ENCODE data around the gene FAM43B. TPM values are rescaled to one million over a fixed set of nuclear protein-coding genes. Genes with fewer than 3 reads are reported as not detected.

Gene FAM43B
- total and polyA plus RNA-seq, 2 donors (not counting 1 experiment from before 2014, with no cell fraction given): not detected

GRCh38 chr1:20602851-20603450 lies 50.6 kb downstream of the FAM43B start:
- ATAC-seq (ENCODE audit: low read depth) (no peak), DNase-seq (no peak)
- no peaks in the 10 kb centered on the region for H4K20me1 ChIP-seq (ENCODE audit: control insufficient read depth, insufficient read depth, low read length, poor library complexity, severe bottlenecking)
- H3K4me3 ChIP-seq (ENCODE audit: control extremely low read depth in 1 of 5, extremely low read depth in 1 of 5, insufficient read depth in 1 of 5, low read depth in 2 of 5, low read length in 4 of 5): no peak overlapping the region
- ChIA-PET POLR2A (no interaction called here), CTCF (no interaction called here)
- H3K9me3 ChIP-seq (ENCODE audit: control extremely low read depth in 1 of 3, control insufficient read depth in 2 of 3, insufficient read depth in 1 of 3, low read length in 2 of 3): no peaks in the 10 kb centered on the region
- no peaks in the 10 kb centered on the region for H3K4me1 ChIP-seq (ENCODE audit: control insufficient read depth in 2 of 2, insufficient read depth in 2 of 2, low read length in 2 of 2)
- no peak overlapping the region for H2AFZ ChIP-seq (ENCODE audit: insufficient read depth, low read depth, low read length, poor library complexity, severe bottlenecking)
- H3K27ac Mint-ChIP-seq: no peak overlapping the region
- peaks cover 22% of the 10 kb centered on the region for H3K27me3 Mint-ChIP-seq
- no peaks in the 10 kb centered on the region for H3K9me3 Mint-ChIP-seq (ENCODE audit: insufficient read depth)
- peaks cover 0 to 7% (median 0%) of the 10 kb centered on the region in 4 experiments for H3K27me3 ChIP-seq (replicated peaks in 1 of 4; ENCODE audit: control extremely low read depth in 1 of 4, control insufficient read depth in 3 of 4, insufficient read depth in 4 of 4, low read length in 3 of 4)
- no peak overlapping the region for H3K4me2 ChIP-seq (replicated peaks; ENCODE audit: low read depth, low read length, poor library complexity, severe bottlenecking)
- H3K79me2 ChIP-seq (ENCODE audit: control insufficient read depth, insufficient read depth, low read length): no peaks in the 10 kb centered on the region
- H3K36me3 ChIP-seq (replicated peaks in 1 of 2; ENCODE audit: control extremely low read depth in 1 of 2, control insufficient read depth in 1 of 2, extremely low read depth in 1 of 2, insufficient read depth in 2 of 2, low read length in 1 of 2): no peaks in the 10 kb centered on the region
- no peaks in the 10 kb centered on the region for H3K4me1 Mint-ChIP-seq
- H3K27ac ChIP-seq (ENCODE audit: low read length in 2 of 2): no peak overlapping the region
- no peak for TF ChIP-seq EZH2 (IDR thresholded peaks at IDR 0.05; ENCODE audit: borderline replicate concordance, insufficient read depth, low read depth, low read length, poor library complexity, severe bottlenecking)
- no peak for TF ChIP-seq CTCF (IDR thresholded peaks at IDR 0.05)
- no peak overlapping the region for H3K4me3 Mint-ChIP-seq
- intact Hi-C loops (cut with micrococcal nuclease): no loop called here
- no peak overlapping the region for H3K9ac ChIP-seq (ENCODE audit: low read length)
- 87% methylated on average over 2 of the region's 4 CpGs for WGBS (ENCODE audit: insufficient coverage)

- Histone ChIP-seq H4K20me1 (ENCODE audit: control insufficient read depth, insufficient read depth, low read length, poor library complexity, severe bottlenecking) (no peaks in the 10 kb centered on the region), H3K9me3 (ENCODE audit: control extremely low read depth in 1 of 3, control insufficient read depth in 2 of 3, insufficient read depth in 1 of 3, low read length in 2 of 3) (no peaks in the 10 kb centered on the region), H3K36me3 (replicated peaks in 1 of 2; ENCODE audit: control extremely low read depth in 1 of 2, control insufficient read depth in 1 of 2, extremely low read depth in 1 of 2, insufficient read depth in 2 of 2, low read length in 1 of 2) (no peaks in the 10 kb centered on the region), H3K4me3 (ENCODE audit: control extremely low read depth in 1 of 5, extremely low read depth in 1 of 5, insufficient read depth in 1 of 5, low read depth in 2 of 5, low read length in 4 of 5) (no peak overlapping the region), H3K4me1 (ENCODE audit: control insufficient read depth in 2 of 2, insufficient read depth in 2 of 2, low read length in 2 of 2) (no peaks in the 10 kb centered on the region), H3K9ac (ENCODE audit: low read length) (no peak overlapping the region), H2AFZ (ENCODE audit: insufficient read depth, low read depth, low read length, poor library complexity, severe bottlenecking) (no peak overlapping the region), H3K4me2 (replicated peaks; ENCODE audit: low read depth, low read length, poor library complexity, severe bottlenecking) (no peak overlapping the region), H3K79me2 (ENCODE audit: control insufficient read depth, insufficient read depth, low read length) (no peaks in the 10 kb centered on the region), H3K27me3 (replicated peaks in 1 of 4; ENCODE audit: control extremely low read depth in 1 of 4, control insufficient read depth in 3 of 4, insufficient read depth in 4 of 4, low read length in 3 of 4) (peaks cover 0 to 7% (median 0%) of the 10 kb centered on the region in 4 experiments), H3K27ac (ENCODE audit: low read length in 2 of 2) (no peak overlapping the region)
- ChIA-PET POLR2A (no interaction called here), CTCF (no interaction called here)
- intact Hi-C loops (cut with micrococcal nuclease): no loop called here
- Mint-ChIP-seq H3K27me3 (peaks cover 16% of the 10 kb centered on the region), H3K4me3 (no peak overlapping the region), H3K4me1 (no peaks in the 10 kb centered on the region), H3K27ac (no peak overlapping the region), H3K9me3 (ENCODE audit: insufficient read depth) (no peaks in the 10 kb centered on the region)
- ATAC-seq (ENCODE audit: low read depth) (no peak), DNase-seq (no peak)
- WGBS (ENCODE audit: insufficient coverage): 93% methylated on average over 6 of the region's 9 CpGs
- TF ChIP-seq CTCF (IDR thresholded peaks at IDR 0.05): no peak
- no peak for TF ChIP-seq EZH2 (IDR thresholded peaks at IDR 0.05; ENCODE audit: borderline replicate concordance, insufficient read depth, low read depth, low read length, poor library complexity, severe bottlenecking)
Measured at GRCh38 chr1:20603504-20604464, 51.4 kb downstream of the FAM43B start.

Measured in B cell (primary cell).